Measurements from ENCODE around the gene CFAP61.

DNA sequence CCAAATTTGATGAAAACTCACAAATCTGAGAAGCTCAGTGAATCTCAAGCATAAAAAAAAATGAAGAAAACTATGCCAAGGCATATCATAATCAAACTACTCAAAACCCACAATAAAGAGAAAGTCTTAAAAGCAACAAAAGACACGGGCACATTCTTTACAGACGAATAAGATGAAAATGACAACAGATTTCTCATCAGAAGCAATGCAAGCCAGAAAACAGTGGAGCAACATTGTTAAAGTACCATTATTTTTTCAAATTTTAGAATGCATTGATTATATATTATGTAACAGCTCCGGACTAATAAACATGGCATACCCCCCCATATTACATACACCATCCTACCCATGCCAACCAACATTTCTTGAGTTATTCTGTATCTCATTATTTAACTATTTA, 260.2 kb downstream of the CFAP61 start:
- TF ChIP-seq, protein P1, sequence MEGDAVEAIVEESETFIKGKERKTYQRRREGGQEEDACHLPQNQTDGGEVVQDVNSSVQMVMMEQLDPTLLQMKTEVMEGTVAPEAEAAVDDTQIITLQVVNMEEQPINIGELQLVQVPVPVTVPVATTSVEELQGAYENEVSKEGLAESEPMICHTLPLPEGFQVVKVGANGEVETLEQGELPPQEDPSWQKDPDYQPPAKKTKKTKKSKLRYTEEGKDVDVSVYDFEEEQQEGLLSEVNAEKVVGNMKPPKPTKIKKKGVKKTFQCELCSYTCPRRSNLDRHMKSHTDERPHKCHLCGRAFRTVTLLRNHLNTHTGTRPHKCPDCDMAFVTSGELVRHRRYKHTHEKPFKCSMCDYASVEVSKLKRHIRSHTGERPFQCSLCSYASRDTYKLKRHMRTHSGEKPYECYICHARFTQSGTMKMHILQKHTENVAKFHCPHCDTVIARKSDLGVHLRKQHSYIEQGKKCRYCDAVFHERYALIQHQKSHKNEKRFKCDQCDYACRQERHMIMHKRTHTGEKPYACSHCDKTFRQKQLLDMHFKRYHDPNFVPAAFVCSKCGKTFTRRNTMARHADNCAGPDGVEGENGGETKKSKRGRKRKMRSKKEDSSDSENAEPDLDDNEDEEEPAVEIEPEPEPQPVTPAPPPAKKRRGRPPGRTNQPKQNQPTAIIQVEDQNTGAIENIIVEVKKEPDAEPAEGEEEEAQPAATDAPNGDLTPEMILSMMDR (IDR thresholded peaks at IDR 0.05): no peak
- TF ChIP-seq POLR2AphosphoS5 (IDR thresholded peaks at IDR 0.05; ENCODE audit: low read depth, low read length) (no peak), TCF7L2 (IDR thresholded peaks at IDR 0.05; ENCODE audit: low read depth, low read length) (no peak)
- TF ChIP-seq, protein P2, sequence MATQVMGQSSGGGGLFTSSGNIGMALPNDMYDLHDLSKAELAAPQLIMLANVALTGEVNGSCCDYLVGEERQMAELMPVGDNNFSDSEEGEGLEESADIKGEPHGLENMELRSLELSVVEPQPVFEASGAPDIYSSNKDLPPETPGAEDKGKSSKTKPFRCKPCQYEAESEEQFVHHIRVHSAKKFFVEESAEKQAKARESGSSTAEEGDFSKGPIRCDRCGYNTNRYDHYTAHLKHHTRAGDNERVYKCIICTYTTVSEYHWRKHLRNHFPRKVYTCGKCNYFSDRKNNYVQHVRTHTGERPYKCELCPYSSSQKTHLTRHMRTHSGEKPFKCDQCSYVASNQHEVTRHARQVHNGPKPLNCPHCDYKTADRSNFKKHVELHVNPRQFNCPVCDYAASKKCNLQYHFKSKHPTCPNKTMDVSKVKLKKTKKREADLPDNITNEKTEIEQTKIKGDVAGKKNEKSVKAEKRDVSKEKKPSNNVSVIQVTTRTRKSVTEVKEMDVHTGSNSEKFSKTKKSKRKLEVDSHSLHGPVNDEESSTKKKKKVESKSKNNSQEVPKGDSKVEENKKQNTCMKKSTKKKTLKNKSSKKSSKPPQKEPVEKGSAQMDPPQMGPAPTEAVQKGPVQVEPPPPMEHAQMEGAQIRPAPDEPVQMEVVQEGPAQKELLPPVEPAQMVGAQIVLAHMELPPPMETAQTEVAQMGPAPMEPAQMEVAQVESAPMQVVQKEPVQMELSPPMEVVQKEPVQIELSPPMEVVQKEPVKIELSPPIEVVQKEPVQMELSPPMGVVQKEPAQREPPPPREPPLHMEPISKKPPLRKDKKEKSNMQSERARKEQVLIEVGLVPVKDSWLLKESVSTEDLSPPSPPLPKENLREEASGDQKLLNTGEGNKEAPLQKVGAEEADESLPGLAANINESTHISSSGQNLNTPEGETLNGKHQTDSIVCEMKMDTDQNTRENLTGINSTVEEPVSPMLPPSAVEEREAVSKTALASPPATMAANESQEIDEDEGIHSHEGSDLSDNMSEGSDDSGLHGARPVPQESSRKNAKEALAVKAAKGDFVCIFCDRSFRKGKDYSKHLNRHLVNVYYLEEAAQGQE (IDR thresholded peaks at IDR 0.05; ENCODE audit: insufficient read depth in 1 of 2, low read depth in 2 of 2, low read length in 1 of 2): no peak
